Ovary (tissue), 9 donors: ENCODE results near the gene NFS1. TPM values are rescaled to one million over a fixed set of nuclear protein-coding genes. Genes with fewer than 3 reads are reported as not detected.

Experiments
- DNase-seq, 5 donors: peaks; one replicate each; pipeline ENCODE4 v3.0.0-alpha.2; 2019 to 2020
- H3K27ac ChIP-seq, 2 donors: fragments of 200-600 bp; one replicate each; pipeline versions ENCODE4 v1.5.1 to v1.8.0; 2019 to 2022
- H3K27me3 ChIP-seq: fragments of 200-600 bp; one replicate; pipeline ENCODE4 v1.8.0; 2022
- H3K36me3 ChIP-seq: fragments of 200-600 bp; sonication (generic); one replicate; pipeline ENCODE4 v1.5.1; 2019
- H3K4me1 ChIP-seq: one replicate; pipeline ENCODE4 v1.8.1; 2013; ENCODE audit warnings: mild to moderate bottlenecking, moderate library complexity; ENCODE audit not compliant: insufficient read depth
- H3K4me3 ChIP-seq: fragments of 200-600 bp; sonication (generic); one replicate; pipeline ENCODE4 v1.5.1; 2017
- H3K9me3 ChIP-seq, 2 donors: fragments of 200-600 bp in 1 of 2; sonication (generic) in 1 of 2; one replicate each; pipeline versions ENCODE4 v1.5.1 to v1.8.1; 2013 to 2019; ENCODE audit warnings: mild to moderate bottlenecking in 1 of 2, moderate library complexity in 1 of 2
- EP300 ChIP-seq: sonication (generic); formaldehyde crosslinking; IDR thresholded peaks from one replicate; pipeline ENCODE4 v1.6.1; 2017; ENCODE audit warnings: antibody characterized with exemption
- POLR2A ChIP-seq: fragments of 450-650 bp; IDR thresholded peaks from one replicate; pipeline ENCODE4 v1.6.1; 2017; ENCODE audit warnings: antibody characterized with exemption, mild to moderate bottlenecking, moderate library complexity
- WGBS, 3 donors: extraction: QIAGEN DNeasy Blood & Tissue Kit in 1 of 3; methylation state at CpG; one replicate each; pipeline versions ENCODE4 v1.1.5 to v1.1.7; 2013 to 2017; 5-methylcytosine and 5-hydroxymethylcytosine counted together
- intact Hi-C, 4 donors: fragments of 100-400 bp; cut with DNase I; formaldehyde crosslinking; loops; one replicate each; pipeline versions ENCODE4 v1.11.0 to v1.15.1; 2022 to 2023
- polyA plus RNA-seq, 2 donors: library from polyadenylated mRNA; stranded (reverse); fragments of 200-250 nt in 1 of 2; fragments of 350-450 nt in 1 of 2; fragmentation: Illumina TruSeq in 1 of 2; extraction: RNeasy Lipid Tissue Mini Kit (QIAGEN cat#74804) in 1 of 2; gene quantifications; one replicate each; pipeline ENCODE4 v1.2.3, GENCODE V29; 2013 to 2014
- total RNA-seq, 7 donors: library from RNA; depleted of rRNA in 2 of 7; stranded (reverse); fragments of >200 nt in 2 of 7; fragmentation: NEBNext Ultra II Directional in 3 of 7; extraction: Animal tissue kit (Norgen Biotek cat#: 25700) in 3 of 7; gene quantifications; one replicate each; pipeline versions ENCODE4 v1.1.0 to v1.2.4, GENCODE V29; 2016 to 2023
- TF ChIP-seq, protein P1 (sequence below), 3 donors: fragments of 450-650 bp in 2 of 3; fragments of 200-600 bp in 1 of 3; IDR thresholded peaks; one replicate each; pipeline versions ENCODE4 v1.5.1 to v1.8.0; 2016 to 2022; ENCODE audit warnings: antibody characterized with exemption in 3 of 3, mild to moderate bottlenecking in 1 of 3
- donor health status: DM: no; HTN: no; CAD: no; lungs with moderate emphysema.
- donor health status: DM: no; HTN: no; CAD: no.
- donor health status: Bipolar disorder and iron deficiency.
- donor health status: DM: yes; HTN: yes; CAD: no.
- donor health status: DM: no; HTN: no; CAD: no.
- donor health status: DM: yes; HTN: yes; CAD: no.

NFS1 gene
- total and polyA plus RNA-seq, 9 donors, result 17.3 to 58.1 (median 29.4) TPM

DNA sequence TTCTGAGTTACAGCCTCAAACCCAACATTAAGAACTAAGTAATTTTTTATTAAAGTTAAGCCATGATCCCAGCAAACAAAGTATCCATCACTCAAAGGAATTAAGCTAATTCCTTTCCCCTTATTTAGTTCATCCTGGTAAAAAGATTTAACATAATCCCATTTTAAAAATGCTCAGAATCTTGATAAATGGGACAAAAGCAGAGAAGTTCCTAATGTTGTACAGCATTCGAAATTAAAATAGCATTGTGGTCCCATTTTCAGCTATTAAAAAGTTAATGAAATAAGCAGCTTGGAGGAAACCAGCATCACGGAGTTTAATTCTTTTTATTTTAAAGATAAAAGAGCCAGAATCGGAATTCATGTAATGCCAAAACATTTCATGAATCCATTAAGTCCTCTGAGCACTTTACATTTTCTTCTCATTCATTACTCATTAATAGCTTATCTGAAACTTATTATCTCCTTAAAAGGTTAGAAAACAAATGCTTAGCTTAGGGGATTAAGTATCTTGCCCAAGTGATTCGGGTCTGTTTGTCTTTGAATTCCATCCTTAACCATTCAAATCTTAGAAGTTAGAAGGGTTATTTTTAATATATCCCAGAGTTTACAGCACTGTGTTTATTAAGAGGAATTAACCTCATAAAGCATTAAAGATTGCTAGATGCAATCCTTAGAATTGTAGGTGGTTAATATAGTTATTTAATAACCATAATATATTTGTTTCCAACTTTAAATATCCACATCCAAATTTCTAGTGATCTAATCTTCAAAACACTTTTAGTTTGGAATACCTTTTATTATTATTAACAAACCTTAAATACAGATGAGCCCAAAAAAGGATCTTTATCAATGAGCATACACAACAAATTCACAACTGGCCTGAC lies 31.7 kb upstream of the NFS1 start:
- intact Hi-C loops, result loop anchor here in 1 of 4 donors (10.0 kb wide), 1 partner anchor 154 kb away; no protein-coding TSS in a partner anchor
- no peaks in the 10 kb centered on the region for H3K27me3 ChIP-seq
- no peak for DNase-seq
- peaks cover 11% of the 10 kb centered on the region for H3K4me1 ChIP-seq
- no peak overlapping the region for H3K4me3 ChIP-seq
- H3K36me3 ChIP-seq, result no peaks in the 10 kb centered on the region
- no peaks in the 10 kb centered on the region for H3K9me3 ChIP-seq
- no peak overlapping the region for H3K27ac ChIP-seq
- no peak for TF ChIP-seq EP300
- no peak for TF ChIP-seq POLR2A
- TF ChIP-seq, protein P1, sequence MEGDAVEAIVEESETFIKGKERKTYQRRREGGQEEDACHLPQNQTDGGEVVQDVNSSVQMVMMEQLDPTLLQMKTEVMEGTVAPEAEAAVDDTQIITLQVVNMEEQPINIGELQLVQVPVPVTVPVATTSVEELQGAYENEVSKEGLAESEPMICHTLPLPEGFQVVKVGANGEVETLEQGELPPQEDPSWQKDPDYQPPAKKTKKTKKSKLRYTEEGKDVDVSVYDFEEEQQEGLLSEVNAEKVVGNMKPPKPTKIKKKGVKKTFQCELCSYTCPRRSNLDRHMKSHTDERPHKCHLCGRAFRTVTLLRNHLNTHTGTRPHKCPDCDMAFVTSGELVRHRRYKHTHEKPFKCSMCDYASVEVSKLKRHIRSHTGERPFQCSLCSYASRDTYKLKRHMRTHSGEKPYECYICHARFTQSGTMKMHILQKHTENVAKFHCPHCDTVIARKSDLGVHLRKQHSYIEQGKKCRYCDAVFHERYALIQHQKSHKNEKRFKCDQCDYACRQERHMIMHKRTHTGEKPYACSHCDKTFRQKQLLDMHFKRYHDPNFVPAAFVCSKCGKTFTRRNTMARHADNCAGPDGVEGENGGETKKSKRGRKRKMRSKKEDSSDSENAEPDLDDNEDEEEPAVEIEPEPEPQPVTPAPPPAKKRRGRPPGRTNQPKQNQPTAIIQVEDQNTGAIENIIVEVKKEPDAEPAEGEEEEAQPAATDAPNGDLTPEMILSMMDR (IDR thresholded peaks at IDR 0.05), result no peak
- WGBS, 3 donors, result 18 to 22% (median 18%) methylated on average over 4 of the region's 4 CpGs

DNA sequence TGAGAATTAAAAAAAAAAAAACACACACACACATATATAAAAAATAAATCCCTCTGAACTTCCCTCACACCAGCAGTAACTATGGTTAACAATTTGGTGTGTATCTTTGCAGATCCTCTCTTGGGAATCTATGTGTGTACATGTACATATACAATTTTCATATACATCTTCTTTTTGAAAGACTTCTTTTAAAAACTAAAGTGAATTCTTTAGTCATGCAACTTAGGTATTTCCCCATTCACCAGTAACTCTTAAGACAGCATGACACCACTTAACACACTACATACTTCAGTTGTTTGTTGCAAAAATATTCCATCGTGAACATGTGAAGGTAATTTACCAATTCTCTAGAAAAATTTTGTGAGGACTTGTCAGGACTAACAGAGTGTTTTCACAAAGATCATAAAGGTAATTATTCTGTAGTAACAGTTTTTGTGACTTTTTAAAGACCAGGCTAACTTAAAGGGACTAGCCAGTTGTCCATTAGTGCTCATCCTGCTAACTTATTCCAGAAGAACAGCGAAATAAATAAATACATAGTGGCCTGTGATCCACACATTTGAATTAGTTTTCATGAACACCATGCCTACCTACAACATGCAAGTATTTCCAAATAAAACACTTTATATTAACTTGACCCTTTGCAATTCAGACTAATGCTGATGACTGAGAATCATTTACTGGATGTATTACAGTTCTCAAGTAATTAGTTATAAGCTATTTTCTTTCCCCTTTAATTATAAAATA lies 30.9 kb upstream of the NFS1 start:
- no peak overlapping the region for H3K4me3 ChIP-seq
- TF ChIP-seq POLR2A (no peak), EP300 (no peak)
- TF ChIP-seq, protein P1 (IDR thresholded peaks at IDR 0.05), result no peak
- peaks cover 11% of the 10 kb centered on the region for H3K4me1 ChIP-seq
- H3K27ac ChIP-seq, result no peak overlapping the region
- no peak for DNase-seq
- intact Hi-C loops, result loop anchor here in 1 of 4 donors (10.0 kb wide), 1 partner anchor 155 kb away; no protein-coding TSS in a partner anchor
- no peaks in the 10 kb centered on the region for H3K9me3 ChIP-seq
- 46 to 61% (median 55%) methylated on average over 2 of the region's 2 CpGs for WGBS, 3 donors
- no peaks in the 10 kb centered on the region for H3K27me3 ChIP-seq
- no peaks in the 10 kb centered on the region for H3K36me3 ChIP-seq

DNA sequence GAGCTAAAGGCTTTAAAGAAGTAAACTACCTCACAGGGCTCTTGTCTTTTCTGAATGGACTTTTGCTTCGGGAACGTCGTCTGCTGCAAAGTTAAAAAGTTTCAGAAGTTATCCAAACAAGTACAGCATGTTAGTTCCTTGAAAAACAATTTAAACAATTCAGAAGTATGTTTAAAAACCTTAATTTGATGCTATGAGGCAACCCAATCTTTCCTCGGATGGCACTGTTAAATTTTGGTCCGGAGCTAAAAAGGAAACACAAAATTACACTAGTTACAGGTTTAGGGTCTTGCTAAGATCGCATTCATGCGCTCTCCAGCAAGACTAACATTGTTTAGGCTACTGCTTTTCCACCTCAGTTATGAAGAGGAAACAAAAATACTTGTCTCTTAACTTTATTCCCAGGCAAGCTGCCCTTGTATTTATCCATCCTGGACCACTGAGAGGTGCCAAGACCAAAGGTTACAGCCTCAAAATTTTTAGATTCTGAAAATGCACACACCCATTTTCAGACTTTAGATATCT lies 30.2 kb upstream of the NFS1 start:
- Histone ChIP-seq H3K9me3 (no peaks in the 10 kb centered on the region), H3K4me3 (no peak overlapping the region), H3K4me1 (peaks cover 11% of the 10 kb centered on the region), H3K27ac (no peak overlapping the region), H3K27me3 (no peaks in the 10 kb centered on the region), H3K36me3 (no peaks in the 10 kb centered on the region)
- intact Hi-C loops, result no loop called here
- no peak for DNase-seq
- WGBS, 3 donors, result 34 to 52% (median 43%) methylated on average over 7 of the region's 7 CpGs
- TF ChIP-seq, protein P1 (IDR thresholded peaks at IDR 0.05), result no peak
- TF ChIP-seq EP300, result no peak
- TF ChIP-seq POLR2A, result no peak

DNA sequence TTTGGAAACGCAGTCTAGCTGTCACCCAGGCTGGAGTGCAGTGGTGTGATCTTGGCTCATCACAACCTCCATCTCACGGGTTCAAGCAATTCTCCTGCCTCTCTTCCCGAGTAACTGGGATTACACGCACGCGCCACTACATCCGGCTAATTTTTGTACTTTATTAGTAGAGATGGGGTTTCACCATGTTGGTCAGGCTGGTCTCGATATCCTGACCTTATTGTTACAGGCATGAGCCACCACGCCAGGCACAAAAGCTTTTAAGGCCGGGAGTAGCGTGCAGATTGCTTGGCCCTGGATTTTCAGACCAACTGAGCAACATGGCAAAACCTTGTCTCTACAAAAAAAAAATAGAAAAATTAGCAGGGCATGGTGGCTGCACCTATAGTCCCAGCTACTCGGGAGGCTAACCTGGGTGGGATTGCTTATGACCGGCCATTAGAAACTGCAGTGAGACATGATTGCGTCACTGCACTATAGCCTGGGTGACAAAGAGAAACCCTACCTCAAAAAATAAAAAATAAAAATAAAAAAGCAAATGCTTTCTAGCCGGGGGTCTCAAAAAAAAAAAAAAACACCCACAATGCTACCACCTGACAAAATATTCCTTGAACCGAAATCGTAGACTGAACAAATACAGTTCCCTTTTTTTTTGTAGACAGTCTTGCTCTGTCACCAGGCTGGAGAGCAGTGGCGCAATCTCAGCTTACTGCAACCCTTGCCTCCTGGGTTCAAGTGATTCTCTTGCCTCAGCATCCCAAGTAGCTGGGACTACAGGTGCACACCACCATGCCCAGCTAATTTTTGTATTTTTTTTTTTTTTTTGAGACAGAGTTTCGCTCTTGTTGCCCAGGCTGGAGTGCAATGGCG lies 27.9 kb upstream of the NFS1 start:
- Histone ChIP-seq H3K27ac (no peak overlapping the region), H3K4me1 (peaks cover 3% of the 10 kb centered on the region), H3K9me3 (no peaks in the 10 kb centered on the region), H3K27me3 (no peaks in the 10 kb centered on the region), H3K36me3 (no peaks in the 10 kb centered on the region), H3K4me3 (no peak overlapping the region)
- TF ChIP-seq EP300, result no peak
- TF ChIP-seq POLR2A, result no peak
- TF ChIP-seq, protein P1 (IDR thresholded peaks at IDR 0.05), result no peak
- DNase-seq, result no peak
- 90 to 94% (median 93%) methylated on average over 20 of the region's 20 CpGs for WGBS, 3 donors
- intact Hi-C loops, result no loop called here
